HepG2 (cell line): ENCODE data around the gene RASAL1.

Source experiments
- PBX3 ChIP-seq: sonication (generic); formaldehyde crosslinking; IDR thresholded peaks from 2 replicates; pipeline ENCODE4 v1.8.1; 2023; ENCODE audit warnings: missing genetic modification reagents, inconsistent platforms, borderline replicate concordance
- POLR2AphosphoS5 ChIP-seq: IDR thresholded peaks from 2 replicates; pipeline ENCODE4 v1.6.1; 2012; ENCODE audit warnings: low read depth, low read length
- TF ChIP-seq, protein P1 (sequence below): sonication (generic); formaldehyde crosslinking; IDR thresholded peaks from 2 replicates; pipeline ENCODE4 v1.5.0; 2020; ENCODE audit warnings: mild to moderate bottlenecking, missing genetic modification reagents, moderate library complexity

DNA sequence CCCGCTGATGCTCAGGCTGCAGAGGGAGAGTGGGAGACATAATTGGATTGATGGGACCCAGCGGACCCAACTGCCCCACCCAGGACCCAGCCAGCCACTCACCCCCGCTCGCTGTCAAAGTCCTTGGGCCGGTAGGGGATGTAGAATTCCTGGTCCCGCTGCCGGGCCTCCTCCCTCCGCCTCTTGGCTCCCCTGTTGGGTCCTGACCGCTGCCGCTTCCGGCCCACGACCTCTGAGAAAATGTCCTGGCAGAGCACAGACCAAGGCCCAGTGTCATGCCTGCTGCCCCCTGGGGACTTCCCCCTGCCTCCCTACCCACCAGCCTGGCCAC lies 27.4 kb upstream of the RASAL1 start:
- TF ChIP-seq, protein P1, sequence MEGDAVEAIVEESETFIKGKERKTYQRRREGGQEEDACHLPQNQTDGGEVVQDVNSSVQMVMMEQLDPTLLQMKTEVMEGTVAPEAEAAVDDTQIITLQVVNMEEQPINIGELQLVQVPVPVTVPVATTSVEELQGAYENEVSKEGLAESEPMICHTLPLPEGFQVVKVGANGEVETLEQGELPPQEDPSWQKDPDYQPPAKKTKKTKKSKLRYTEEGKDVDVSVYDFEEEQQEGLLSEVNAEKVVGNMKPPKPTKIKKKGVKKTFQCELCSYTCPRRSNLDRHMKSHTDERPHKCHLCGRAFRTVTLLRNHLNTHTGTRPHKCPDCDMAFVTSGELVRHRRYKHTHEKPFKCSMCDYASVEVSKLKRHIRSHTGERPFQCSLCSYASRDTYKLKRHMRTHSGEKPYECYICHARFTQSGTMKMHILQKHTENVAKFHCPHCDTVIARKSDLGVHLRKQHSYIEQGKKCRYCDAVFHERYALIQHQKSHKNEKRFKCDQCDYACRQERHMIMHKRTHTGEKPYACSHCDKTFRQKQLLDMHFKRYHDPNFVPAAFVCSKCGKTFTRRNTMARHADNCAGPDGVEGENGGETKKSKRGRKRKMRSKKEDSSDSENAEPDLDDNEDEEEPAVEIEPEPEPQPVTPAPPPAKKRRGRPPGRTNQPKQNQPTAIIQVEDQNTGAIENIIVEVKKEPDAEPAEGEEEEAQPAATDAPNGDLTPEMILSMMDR (CRISPR knock-in tag): no peak
- TF ChIP-seq POLR2AphosphoS5 (no peak), PBX3 (CRISPR knock-in tag) (no peak)
